HG03521 (cell line): ENCODE data around the gene ARHGAP25.

Source experiments
- ATAC-seq: cut with Tn5 transposase; IDR thresholded peaks from one replicate; pipeline ENCODE4 v1.9.1; 2021; ENCODE audit warnings: mild to moderate bottlenecking, moderate library complexity; ENCODE audit not compliant: unreplicated experiment

The ARHGAP25 gene

GRCh38 chr2:68825866-68826265 lies 91.3 kb downstream of the ARHGAP25 start:
- ATAC-seq: no peak

- ATAC-seq: no peak
These were observed 93.1 kb downstream of the ARHGAP25 start for GRCh38 chr2:68827666-68828065.

DNA sequence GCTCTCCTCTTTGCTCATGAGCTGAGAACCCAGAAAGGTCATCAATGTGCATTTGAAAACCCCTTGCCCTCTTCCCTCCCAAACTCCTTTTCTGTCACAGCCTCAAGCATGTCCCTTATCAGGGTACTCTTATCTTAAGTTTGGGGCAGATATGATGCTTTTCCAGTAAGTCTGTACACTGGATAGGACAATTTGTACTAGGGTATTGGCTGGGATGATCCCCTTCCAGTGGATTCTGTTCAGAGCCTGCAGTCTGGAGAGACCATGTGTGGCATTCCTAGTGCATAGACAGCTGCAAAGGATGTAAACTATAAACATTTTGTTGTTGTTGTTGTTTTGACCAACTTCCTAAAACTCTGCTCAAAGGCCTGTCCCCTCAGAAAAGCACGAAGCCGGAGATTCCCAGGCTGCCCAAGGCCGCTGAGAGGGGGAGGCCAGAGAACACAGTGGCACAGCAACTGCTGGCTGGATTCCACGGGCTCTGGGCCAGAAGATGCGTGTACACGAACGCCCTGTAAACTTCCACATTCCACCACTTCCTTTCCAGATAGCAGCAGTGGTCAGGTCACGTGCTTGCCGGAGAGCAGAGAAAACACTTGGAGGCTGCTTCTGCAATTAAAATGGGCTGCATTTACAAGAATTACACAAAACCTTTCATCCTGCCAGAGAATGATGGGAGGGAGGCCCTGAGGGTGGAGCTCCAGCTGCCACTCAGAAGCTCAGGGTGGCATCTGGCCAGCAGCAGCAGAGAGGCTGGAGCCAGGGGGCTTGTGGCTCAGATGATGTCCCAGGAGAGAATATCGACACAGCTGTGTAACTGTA lies 94.5 kb downstream of the ARHGAP25 start:
- no peak for ATAC-seq

GRCh38 chr2:68829749-68830148 lies 95.1 kb downstream of the ARHGAP25 start:
- no peak for ATAC-seq

DNA sequence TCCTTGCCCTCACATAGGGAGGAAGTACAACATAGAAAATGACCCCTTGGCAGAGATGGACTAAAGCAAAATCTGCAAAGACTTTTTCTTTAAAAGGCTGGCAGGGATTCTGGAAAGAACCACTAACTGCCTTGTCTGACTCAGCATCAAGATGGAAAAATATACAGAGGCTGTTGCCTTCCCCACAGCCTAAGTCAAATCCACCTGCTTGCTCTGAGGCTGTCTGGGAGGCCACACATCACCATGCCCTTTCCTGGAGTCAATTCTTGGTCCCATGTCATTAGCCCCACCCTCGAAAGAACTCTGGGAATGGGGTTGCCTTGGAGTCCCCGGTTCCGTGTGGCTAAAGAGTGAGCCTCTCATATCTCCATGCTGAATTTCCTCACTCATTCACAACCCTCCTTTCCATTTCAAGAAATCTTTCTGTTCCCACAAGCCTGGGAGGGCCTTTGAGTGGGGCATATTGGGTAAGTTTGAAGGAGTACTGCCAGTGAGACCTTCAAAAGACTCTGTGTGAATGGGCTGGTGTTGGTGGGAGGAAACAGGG lies 97.1 kb downstream of the ARHGAP25 start:
- ATAC-seq: no peak

DNA sequence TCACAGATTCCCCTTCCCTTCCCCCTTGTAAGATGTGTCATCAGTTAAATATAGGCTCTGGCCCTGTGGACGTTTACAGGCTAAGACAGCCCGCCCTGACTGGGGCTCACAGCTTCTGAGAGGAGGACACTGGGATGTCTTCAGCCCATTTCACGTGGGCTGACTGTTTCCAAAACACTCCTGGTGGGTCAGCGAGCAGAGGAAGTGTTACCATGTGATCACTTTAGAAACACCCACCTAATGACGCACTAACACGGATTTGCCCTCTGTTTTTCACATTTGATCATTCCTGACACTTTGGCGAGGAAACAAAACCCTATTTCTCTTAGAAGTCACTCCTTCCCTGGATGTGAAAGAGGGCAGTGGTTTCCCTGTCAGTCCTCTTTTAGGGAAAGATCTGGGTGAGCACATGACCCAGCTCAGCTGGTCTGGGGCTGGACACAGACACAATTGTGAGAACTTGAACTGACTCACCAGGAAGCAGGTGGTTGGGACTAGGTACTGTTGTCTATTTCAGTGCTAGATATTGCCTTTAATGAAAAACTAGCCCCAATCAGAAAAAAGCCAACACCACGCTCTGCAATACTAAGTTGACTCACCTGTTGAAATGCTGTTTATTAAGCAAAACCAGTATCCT lies 97.7 kb downstream of the ARHGAP25 start:
- ATAC-seq: peak; percentile 48

- no peak for ATAC-seq
These were observed 98.6 kb downstream of the ARHGAP25 start for GRCh38 chr2:68833162-68833561.

GRCh38 chr2:68834737-68835376 lies 100.2 kb downstream of the ARHGAP25 start:
- no peak for ATAC-seq

DNA sequence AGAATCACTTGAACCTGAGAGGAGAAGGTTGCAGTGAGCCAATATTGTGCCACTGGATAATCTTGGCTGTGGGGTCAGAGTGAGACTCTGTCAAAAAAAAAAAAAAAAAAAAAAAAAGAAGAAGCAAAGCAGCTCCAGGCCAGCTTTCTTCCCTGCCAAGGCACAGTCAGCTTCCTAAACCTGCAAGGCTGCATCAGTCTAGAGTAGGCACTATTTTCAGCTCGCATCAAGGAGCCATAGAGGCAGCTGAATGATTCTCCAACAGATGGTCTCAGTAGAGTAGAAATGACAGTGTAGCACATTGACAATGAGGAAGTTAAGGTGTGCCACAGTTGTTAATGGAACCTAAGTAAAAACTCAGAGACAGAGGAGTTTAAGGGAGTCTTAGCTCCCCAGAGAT lies 101.0 kb downstream of the ARHGAP25 start:
- no peak for ATAC-seq

- ATAC-seq: peak; percentile 38
These were observed 102.7 kb downstream of the ARHGAP25 start for GRCh38 chr2:68837164-68837860.

DNA sequence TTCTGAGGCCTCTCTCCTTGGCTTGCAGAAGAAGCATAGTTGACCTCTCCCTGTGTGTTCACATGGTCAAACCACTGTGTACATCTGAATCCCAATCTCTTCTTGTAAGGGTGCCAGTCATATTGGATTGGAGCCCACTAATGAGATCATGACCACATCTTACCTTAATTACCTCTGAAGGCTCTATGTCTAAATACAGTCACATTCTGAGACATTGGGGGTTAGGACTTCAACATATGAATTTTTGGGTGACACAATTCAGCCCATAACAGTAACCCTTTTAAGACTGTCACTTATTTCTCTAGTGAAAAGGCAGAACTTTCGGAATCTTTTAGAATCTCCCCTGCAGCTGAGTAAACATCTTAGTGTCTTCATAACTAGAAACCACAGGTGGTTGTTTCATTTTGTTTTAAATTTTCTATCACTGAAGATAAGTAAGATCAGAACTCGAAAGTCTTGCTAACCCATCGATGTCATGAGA lies 103.3 kb downstream of the ARHGAP25 start:
- ATAC-seq: no peak

GRCh38 chr2:68838641-68839040 lies 104.0 kb downstream of the ARHGAP25 start:
- no peak for ATAC-seq

DNA sequence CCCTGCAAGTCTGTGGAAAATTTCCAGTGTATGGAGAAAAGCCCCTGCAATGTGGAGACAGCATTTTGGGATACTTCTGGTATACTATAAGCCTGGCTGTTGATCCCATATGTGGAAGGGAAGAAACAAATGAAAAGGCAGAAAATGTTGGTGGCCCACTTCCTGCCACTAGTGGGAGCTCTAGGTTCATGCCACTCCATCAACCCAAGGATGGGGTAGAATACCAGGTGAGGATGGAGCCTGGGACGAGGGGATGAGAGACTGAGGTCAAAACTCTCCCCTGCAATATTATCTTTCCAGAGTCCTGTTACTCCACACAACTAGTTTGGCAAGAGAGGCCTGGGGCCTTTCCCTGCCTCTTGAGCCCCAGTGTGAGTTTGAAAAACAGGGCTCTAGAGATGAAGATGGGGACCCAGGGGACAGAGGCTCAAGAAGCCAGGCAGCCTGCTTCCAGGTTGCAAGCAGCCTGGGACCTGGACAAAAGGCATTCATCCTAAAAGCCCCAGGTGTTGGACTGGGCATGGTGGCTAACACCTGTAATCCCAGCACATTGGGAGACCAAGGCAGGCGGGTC lies 104.7 kb downstream of the ARHGAP25 start:
- no peak for ATAC-seq

GRCh38 chr2:68845043-68845442 lies 110.4 kb downstream of the ARHGAP25 start:
- no peak for ATAC-seq

DNA sequence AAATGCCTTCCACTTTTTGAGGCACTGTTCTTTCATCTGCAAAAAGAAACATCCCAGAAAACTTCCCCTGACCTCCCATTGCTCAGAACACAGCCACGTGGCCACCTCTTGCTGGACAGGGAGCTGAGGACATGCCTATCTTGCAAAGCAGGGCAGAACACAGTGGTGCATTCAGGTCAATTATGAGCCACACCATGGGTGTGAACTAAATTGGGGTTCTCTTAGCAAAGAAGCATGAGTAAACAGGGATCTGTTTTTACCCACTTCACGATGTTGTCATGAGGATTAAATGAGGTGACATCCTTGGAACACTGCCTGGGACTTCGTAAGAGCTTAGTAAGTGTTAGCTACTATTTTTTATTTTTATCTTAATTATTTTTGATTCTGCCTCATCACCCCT lies 111.5 kb downstream of the ARHGAP25 start:
- no peak for ATAC-seq

GRCh38 chr2:68847751-68848150 lies 113.1 kb downstream of the ARHGAP25 start:
- no peak for ATAC-seq

DNA sequence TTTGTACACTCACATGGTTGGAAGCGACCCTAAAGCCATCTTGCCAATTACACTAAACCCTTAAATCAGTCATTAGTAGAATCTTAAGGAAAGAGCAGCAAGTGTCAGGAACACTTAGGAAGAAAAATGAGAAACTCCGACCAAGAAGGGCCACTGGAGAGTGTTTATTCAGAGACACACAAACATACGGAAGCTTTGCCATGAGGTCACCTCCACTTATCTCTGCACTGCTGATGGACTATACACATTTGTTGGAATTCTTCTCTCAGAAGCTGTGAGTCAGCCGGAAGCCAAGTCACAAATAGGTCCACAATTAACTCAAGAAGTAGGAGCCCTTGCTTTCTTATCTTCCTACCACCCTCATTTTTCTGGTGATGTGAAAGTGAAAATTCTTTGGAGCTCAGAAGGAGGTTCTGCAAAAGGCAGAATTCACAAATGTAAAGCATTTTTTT lies 115.0 kb downstream of the ARHGAP25 start:
- no peak for ATAC-seq

DNA sequence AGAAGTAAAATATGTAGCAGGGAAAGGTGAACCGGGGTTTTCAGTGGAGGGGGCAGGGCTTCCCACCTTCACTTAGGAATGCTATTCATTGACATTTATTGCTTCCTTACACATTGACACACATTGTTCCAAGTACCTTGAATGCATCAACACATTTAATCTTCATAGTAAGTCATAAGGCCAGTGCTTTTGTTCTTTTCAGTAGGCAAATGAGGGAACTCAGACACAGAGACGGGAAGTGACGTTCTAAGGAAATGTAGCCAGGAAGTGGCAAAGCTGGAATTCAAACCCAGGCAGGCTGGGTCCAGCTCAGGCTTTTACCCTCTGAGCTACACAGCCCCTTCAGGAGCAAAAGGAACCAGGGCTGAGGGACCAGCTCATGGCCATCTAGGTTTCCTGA lies 115.9 kb downstream of the ARHGAP25 start:
- ATAC-seq: no peak

DNA sequence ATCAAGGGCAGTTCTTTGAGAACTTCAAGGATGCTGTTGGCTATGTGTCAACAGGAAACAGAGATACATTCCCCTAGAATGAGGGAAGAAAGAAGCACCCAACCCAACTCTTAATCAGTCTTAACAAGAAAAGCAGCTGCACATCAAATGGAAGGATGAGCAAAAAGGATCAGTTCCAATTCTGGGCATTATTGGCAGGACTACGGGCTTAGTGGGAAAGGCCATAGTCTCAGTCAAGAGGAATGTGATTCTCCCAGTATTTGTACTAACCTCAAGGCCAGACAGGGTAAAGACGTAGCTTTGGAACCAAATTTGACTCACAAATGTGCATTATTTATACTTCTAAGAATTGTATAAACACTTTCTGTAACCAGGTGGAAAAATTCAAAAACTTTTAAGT lies 118.4 kb downstream of the ARHGAP25 start:
- ATAC-seq: no peak

- no peak for ATAC-seq
These were observed 119.3 kb downstream of the ARHGAP25 start for GRCh38 chr2:68853915-68854314.

DNA sequence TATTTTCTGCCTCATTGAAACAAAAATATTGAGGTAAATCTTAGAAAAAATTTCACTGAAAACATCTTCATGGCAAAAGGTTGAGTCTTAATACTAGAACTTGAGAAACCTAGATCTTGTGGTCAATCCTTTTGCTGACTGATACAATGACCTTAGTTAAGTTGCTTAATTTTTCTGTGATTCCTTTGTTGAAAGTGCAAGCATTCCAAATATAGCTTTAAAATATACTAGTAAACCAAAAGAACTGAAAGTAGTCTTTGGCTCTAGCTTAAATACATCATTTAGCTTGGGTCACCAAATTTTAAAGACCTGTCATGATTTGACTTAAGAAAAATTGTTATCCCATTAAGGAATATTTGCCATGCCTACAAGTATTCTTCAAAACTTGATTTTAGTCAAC lies 119.9 kb downstream of the ARHGAP25 start:
- no peak for ATAC-seq
